ENCODE data around the gene SLIT1.

Gene SLIT1

GRCh38 chr10:97103316-97104080 lies 82.3 kb downstream of the SLIT1 start:
- TF ChIP-seq, protein P1, sequence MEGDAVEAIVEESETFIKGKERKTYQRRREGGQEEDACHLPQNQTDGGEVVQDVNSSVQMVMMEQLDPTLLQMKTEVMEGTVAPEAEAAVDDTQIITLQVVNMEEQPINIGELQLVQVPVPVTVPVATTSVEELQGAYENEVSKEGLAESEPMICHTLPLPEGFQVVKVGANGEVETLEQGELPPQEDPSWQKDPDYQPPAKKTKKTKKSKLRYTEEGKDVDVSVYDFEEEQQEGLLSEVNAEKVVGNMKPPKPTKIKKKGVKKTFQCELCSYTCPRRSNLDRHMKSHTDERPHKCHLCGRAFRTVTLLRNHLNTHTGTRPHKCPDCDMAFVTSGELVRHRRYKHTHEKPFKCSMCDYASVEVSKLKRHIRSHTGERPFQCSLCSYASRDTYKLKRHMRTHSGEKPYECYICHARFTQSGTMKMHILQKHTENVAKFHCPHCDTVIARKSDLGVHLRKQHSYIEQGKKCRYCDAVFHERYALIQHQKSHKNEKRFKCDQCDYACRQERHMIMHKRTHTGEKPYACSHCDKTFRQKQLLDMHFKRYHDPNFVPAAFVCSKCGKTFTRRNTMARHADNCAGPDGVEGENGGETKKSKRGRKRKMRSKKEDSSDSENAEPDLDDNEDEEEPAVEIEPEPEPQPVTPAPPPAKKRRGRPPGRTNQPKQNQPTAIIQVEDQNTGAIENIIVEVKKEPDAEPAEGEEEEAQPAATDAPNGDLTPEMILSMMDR (IDR thresholded peaks at IDR 0.05; ENCODE audit: low read depth, low read length): no peak
- H3K4me3 ChIP-seq (replicated peaks in 1 of 2; ENCODE audit: low read depth in 2 of 2, low read length in 2 of 2): no peak overlapping the region
- DNase-seq (ENCODE audit: low read depth in 2 of 2): no peak

GRCh38 chr10:97102441-97102840 lies 83.3 kb downstream of the SLIT1 start:
- TF ChIP-seq, protein P1 (IDR thresholded peaks at IDR 0.05; ENCODE audit: low read depth, low read length): no peak
- H3K4me3 ChIP-seq (replicated peaks in 1 of 2; ENCODE audit: low read depth in 2 of 2, low read length in 2 of 2): no peak overlapping the region
- DNase-seq (ENCODE audit: low read depth in 2 of 2): no peak

DNA sequence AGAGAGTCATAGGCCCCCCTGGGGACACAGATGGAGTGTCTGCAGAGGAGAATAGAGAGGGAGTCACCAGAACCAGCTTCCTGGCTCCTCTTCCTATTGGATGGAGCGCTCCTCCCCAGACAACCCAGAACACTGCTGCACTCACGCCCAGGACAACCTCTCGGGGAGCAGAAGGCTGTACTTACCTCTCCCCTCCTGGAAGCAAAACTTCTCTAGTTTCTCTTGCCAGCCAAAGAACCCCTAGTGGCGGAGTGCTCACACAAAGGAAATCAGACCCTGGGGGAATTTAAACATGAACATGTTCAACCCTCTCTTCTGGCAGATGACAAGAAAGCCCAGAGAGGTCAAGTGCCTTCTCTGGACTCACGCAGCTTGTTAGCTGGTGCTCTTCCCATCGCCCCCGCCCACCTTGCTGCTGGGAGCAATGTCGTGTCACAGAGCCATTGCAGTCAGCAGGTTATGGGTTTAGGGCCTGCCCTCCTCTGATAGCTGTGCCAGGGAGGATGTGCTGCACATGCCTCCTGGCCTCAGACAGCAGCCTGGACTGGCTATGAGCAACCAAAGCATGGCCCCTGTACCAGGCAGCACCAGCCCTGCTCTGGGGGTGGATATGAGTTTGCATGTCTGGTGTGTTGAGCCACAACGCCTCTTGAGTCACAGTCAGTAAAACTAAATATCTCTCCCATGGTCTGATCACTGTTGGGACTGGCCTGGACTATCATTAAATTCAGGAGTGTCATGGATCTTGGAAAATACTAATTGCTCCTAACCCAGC lies 84.4 kb downstream of the SLIT1 start:
- no peak overlapping the region for H3K4me3 ChIP-seq (replicated peaks in 1 of 2; ENCODE audit: low read depth in 2 of 2, low read length in 2 of 2)
- TF ChIP-seq, protein P1 (IDR thresholded peaks at IDR 0.05; ENCODE audit: low read depth, low read length): no peak
- no peak for DNase-seq (ENCODE audit: low read depth in 2 of 2)

GRCh38 chr10:97100657-97101056 lies 85.1 kb downstream of the SLIT1 start:
- TF ChIP-seq, protein P1 (IDR thresholded peaks at IDR 0.05; ENCODE audit: low read depth, low read length): no peak
- no peak for DNase-seq (ENCODE audit: low read depth in 2 of 2)
- H3K4me3 ChIP-seq (replicated peaks in 1 of 2; ENCODE audit: low read depth in 2 of 2, low read length in 2 of 2): no peak overlapping the region

DNA sequence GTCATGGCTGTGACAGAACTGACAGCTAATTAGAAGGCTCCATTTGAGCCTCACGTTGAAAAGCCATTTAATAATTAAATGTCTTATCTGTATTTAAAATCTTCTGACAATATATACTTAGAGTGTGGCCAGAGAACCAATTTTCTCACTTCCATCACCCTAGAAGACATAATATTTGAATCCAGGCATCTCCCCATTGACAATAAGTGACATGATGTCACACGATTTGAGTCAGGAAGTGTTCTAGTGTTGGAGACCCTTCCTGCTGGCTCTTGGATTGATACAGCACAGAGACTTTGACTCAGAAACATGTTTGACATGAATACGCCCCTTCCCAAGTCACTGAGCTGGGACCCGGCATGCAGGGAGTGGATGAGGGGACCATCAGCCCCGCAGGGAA lies 85.9 kb downstream of the SLIT1 start:
- H3K4me3 ChIP-seq (replicated peaks in 1 of 2; ENCODE audit: low read depth in 2 of 2, low read length in 2 of 2): no peak overlapping the region
- no peak for DNase-seq (ENCODE audit: low read depth in 2 of 2)
- TF ChIP-seq, protein P1 (IDR thresholded peaks at IDR 0.05; ENCODE audit: low read depth, low read length): no peak

GRCh38 chr10:97099089-97099488 lies 86.7 kb downstream of the SLIT1 start:
- TF ChIP-seq, protein P1 (IDR thresholded peaks at IDR 0.05; ENCODE audit: low read depth, low read length): no peak
- DNase-seq (ENCODE audit: low read depth in 2 of 2): no peak
- H3K4me3 ChIP-seq (replicated peaks in 1 of 2; ENCODE audit: low read depth in 2 of 2, low read length in 2 of 2): no peak overlapping the region
